HepG2 (cell line): Measurements from ENCODE around the gene GFOD1. TPM values are rescaled to one million over a fixed set of nuclear protein-coding genes. Genes with fewer than 3 reads are reported as not detected.

ENCODE experiments used
- ARNTL ChIP-seq: sonication (generic); formaldehyde crosslinking; IDR thresholded peaks from 2 replicates; pipeline ENCODE4 v1.4.0; 2020; ENCODE audit warnings: mild to moderate bottlenecking, missing genetic modification reagents
- CBX1 ChIP-seq: IDR thresholded peaks from one replicate; pipeline ENCODE4 v1.6.1; 2016; ENCODE audit warnings: antibody characterized with exemption, low read depth
- CCAR2 ChIP-seq: fragments of 200-400 bp; formaldehyde crosslinking; optimal IDR thresholded peaks from 2 replicates; pipeline ENCODE3; 2018; ENCODE audit warnings: low read depth, mild to moderate bottlenecking, low read length, moderate library complexity
- CCDC6 ChIP-seq: sonication (generic); formaldehyde crosslinking; IDR thresholded peaks from 2 replicates; pipeline ENCODE4 v1.8.1; 2022; ENCODE audit warnings: mild to moderate bottlenecking, missing genetic modification reagents, moderate library complexity
- CREBL2 ChIP-seq: sonication (generic); formaldehyde crosslinking; IDR thresholded peaks from 2 replicates; pipeline ENCODE4 v1.8.1; 2023; ENCODE audit warnings: missing genetic modification reagents, mild to moderate bottlenecking, borderline replicate concordance
- ELK4 ChIP-seq: sonication (generic); formaldehyde crosslinking; IDR thresholded peaks from 2 replicates; pipeline ENCODE4 v1.9.0; 2021; ENCODE audit warnings: missing genetic modification reagents, borderline replicate concordance
- KDM5A ChIP-seq: fragments of 200-600 bp; sonication (generic); IDR thresholded peaks from 2 replicates; pipeline ENCODE4 v1.7.0; 2018; ENCODE audit warnings: antibody characterized with exemption, mild to moderate bottlenecking, low read length, borderline replicate concordance
- MIER3 ChIP-seq: IDR thresholded peaks from 2 replicates; pipeline ENCODE4 v1.6.1; 2016; ENCODE audit warnings: missing compliant biosample characterization, borderline replicate concordance
- NCOA2 ChIP-seq: sonication (generic); formaldehyde crosslinking; IDR thresholded peaks from 2 replicates; pipeline ENCODE4 v1.8.0; 2022; ENCODE audit warnings: inconsistent platforms
- NFE2 ChIP-seq: sonication (generic); formaldehyde crosslinking; IDR thresholded peaks from 2 replicates; pipeline ENCODE4 v1.4.0; 2020; ENCODE audit warnings: missing genetic modification reagents
- NFYC ChIP-seq: IDR thresholded peaks from 2 replicates; pipeline ENCODE4 v1.6.1; 2016; ENCODE audit warnings: missing genetic modification reagents, missing compliant biosample characterization
- SIX1 ChIP-seq: sonication (generic); formaldehyde crosslinking; IDR thresholded peaks from 2 replicates; pipeline ENCODE4 v1.4.0; 2020; ENCODE audit warnings: missing genetic modification reagents, borderline replicate concordance
- SMAD3 ChIP-seq: sonication (generic); formaldehyde crosslinking; IDR thresholded peaks from 2 replicates; pipeline ENCODE4 v1.4.0; 2020; ENCODE audit warnings: missing genetic modification reagents
- ZFP41 ChIP-seq: sonication (generic); formaldehyde crosslinking; IDR thresholded peaks from 2 replicates; pipeline ENCODE4 v1.4.0; 2020; ENCODE audit warnings: mild to moderate bottlenecking, missing genetic modification reagents, borderline replicate concordance
- ZFY ChIP-seq: sonication (generic); formaldehyde crosslinking; IDR thresholded peaks from 2 replicates; pipeline ENCODE4 v1.4.0; 2020; ENCODE audit warnings: missing genetic modification reagents
- ZNF280D ChIP-seq: sonication (generic); formaldehyde crosslinking; IDR thresholded peaks from 2 replicates; pipeline ENCODE4 v1.5.1; 2020; ENCODE audit warnings: mild to moderate bottlenecking, missing genetic modification reagents
- ZNF747 ChIP-seq: sonication (generic); formaldehyde crosslinking; IDR thresholded peaks from 2 replicates; pipeline ENCODE4 v1.8.1; 2023; ENCODE audit warnings: missing genetic modification reagents, mild to moderate bottlenecking, borderline replicate concordance
- polyA plus RNA-seq, 8 experiments: library from polyadenylated mRNA; depleted of rRNA in 3 of 8; stranded (reverse) in 7 of 8; unstranded in 1 of 8; fragments of >200 nt; fragmentation: Illumina TruSeq in 4 of 8; extraction: Trizol in 4 of 8; gene quantifications; 2 replicates each; pipeline versions ENCODE4 v1.2.1 to v1.2.3, GENCODE V29; 2011 to 2016; ENCODE audit warnings: low read depth in 4 of 8, missing spikeins in 1 of 8, mixed read lengths in 1 of 8; ENCODE audit not compliant: insufficient read depth in 1 of 8
- total RNA-seq, 5 experiments: library from RNA; depleted of rRNA; stranded (reverse); fragments of >200 nt; fragmentation: Illumina TruSeq; extraction: Trizol; gene quantifications; 2 replicates each; pipeline ENCODE4 v1.2.3, GENCODE V29; 2016; ENCODE audit warnings: low read depth in 1 of 5
- TF ChIP-seq, protein P1 (sequence below): sonication (generic); formaldehyde crosslinking; IDR thresholded peaks from 2 replicates; pipeline ENCODE4 v1.4.0; 2020; ENCODE audit warnings: missing genetic modification reagents
- TF ChIP-seq, protein P2 (sequence below): sonication (generic); formaldehyde crosslinking; IDR thresholded peaks from 2 replicates; pipeline ENCODE4 v1.9.0; 2021; ENCODE audit warnings: missing genetic modification reagents, mild to moderate bottlenecking, borderline replicate concordance

The GFOD1 gene
- total and polyA plus RNA-seq, 2 of the 13 experiments (the other 11 are each of a cell fraction or from before 2014, with no cell fraction given) = 1.9 to 6.4 TPM

DNA sequence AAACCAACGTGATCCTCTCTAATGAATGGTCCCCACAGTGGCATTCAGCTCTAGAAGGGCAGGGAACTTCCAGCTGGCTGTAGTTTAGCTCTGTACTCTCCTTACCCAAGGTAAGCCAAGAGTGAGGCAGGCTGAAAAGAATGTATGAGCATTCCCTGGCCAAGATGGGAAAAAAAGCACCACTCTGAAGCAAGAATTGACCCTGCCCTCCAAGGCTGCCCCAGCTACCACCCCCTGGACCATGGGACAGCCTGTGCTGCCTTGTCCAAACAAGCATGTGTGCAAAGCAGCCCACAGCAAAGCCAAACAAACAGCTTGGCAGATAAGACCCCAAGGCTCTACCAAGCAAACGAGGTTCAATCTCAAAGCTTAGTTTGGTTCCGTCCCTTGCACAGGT is 73.9 kb downstream of the GFOD1 start (continued):
- TF ChIP-seq ZNF280D (CRISPR knock-in tag) (no peak), CREBL2 (CRISPR knock-in tag) (no peak), ZNF747 (CRISPR knock-in tag) (no peak), CBX1 (no peak), NFE2 (no peak), KDM5A (no peak), CCDC6 (CRISPR knock-in tag) (no peak), ZFY (CRISPR knock-in tag) (peak; percentile 40), SIX1 (CRISPR knock-in tag) (no peak), ZFP41 (CRISPR knock-in tag) (no peak), MIER3 (CRISPR knock-in tag) (0 out of 2 replicates have a peak, but pooled peaks have one; percentile 38), ELK4 (CRISPR knock-in tag) (no peak), SMAD3 (no peak), ARNTL (CRISPR knock-in tag) (no peak), NFYC (CRISPR knock-in tag) (0 out of 2 replicates have a peak, but pooled peaks have one; percentile 23), NCOA2 (CRISPR knock-in tag) (peak; percentile 94), CCAR2 (peak; percentile 12)
- TF ChIP-seq, protein P1, sequence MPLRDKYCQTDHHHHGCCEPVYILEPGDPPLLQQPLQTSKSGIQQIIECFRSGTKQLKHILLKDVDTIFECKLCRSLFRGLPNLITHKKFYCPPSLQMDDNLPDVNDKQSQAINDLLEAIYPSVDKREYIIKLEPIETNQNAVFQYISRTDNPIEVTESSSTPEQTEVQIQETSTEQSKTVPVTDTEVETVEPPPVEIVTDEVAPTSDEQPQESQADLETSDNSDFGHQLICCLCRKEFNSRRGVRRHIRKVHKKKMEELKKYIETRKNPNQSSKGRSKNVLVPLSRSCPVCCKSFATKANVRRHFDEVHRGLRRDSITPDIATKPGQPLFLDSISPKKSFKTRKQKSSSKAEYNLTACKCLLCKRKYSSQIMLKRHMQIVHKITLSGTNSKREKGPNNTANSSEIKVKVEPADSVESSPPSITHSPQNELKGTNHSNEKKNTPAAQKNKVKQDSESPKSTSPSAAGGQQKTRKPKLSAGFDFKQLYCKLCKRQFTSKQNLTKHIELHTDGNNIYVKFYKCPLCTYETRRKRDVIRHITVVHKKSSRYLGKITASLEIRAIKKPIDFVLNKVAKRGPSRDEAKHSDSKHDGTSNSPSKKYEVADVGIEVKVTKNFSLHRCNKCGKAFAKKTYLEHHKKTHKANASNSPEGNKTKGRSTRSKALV (CRISPR knock-in tag) = 0 out of 2 replicates have a peak, but pooled peaks have one; percentile 49
- TF ChIP-seq, protein P2, sequence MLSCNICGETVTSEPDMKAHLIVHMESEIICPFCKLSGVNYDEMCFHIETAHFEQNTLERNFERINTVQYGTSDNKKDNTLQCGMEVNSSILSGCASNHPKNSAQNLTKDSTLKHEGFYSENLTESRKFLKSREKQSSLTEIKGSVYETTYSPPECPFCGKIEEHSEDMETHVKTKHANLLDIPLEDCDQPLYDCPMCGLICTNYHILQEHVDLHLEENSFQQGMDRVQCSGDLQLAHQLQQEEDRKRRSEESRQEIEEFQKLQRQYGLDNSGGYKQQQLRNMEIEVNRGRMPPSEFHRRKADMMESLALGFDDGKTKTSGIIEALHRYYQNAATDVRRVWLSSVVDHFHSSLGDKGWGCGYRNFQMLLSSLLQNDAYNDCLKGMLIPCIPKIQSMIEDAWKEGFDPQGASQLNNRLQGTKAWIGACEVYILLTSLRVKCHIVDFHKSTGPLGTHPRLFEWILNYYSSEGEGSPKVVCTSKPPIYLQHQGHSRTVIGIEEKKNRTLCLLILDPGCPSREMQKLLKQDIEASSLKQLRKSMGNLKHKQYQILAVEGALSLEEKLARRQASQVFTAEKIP = no peak
